Muscle of back (tissue), 11 donors: ENCODE results near the gene LBH. TPM values are rescaled to one million over a fixed set of nuclear protein-coding genes. Genes with fewer than 3 reads are reported as not detected.
A peak's percentile ranks its signal among the peaks of the same experiment; 100 is the strongest.

Experiments used
- DNase-seq, 3 donors: peaks; one replicate each; pipeline versions ENCODE4 v3.0.0 to v3.0.0-alpha.2; 2013
- polyA plus RNA-seq, 10 donors: library from polyadenylated mRNA; unstranded; fragments of 120-200 nt; gene quantifications; one replicate each; pipeline ENCODE4 v1.2.1, GENCODE V29; 2013; ENCODE audit not compliant: insufficient read length in 10 of 10

The LBH gene
- polyA plus RNA-seq, 10 donors: 19.1 to 39.0 (median 29.9) TPM

DNA sequence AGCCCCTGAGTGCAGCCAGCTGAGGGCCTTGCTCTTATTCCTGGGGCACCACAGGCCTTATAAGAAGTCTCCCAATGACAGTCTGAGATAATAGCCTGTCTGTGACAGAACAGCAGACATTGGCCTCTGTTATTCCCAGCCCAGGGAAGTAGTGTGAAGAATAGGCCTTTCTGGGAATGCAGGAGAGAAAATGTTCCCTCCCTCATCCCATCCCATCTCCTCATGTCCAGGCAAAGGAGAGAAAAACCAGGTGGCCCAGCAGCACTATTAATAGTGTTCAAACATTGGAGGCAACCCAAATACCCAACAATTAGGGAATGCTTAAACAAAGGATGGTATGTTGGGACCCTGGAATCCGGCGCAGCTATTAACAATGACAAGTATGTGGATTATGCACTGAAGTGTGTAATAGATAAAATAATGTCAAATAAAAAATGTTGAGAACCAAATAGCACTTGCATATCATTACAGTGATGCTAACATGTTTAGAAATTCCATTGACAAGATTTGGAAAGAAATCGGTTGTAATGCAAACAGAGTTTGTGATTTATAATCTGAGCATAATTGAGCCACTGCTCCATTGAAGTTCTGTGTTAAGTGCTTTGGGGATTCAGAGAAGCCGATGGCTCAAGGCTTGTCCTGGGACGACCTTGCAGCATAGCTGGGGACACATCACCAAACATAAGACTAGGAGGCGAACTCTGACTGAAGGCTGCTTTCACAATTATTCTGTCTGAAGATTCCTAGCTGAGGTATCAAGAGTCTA is 69.3 kb downstream of the LBH start:
- DNase-seq: peak in 1 of 3 donors; percentile 76

- DNase-seq: no peak
Measured at GRCh38 chr2:30301551-30301950, 70.2 kb downstream of the LBH start.

- no peak for DNase-seq
Measured at GRCh38 chr2:30302566-30302965, 71.2 kb downstream of the LBH start.

DNA sequence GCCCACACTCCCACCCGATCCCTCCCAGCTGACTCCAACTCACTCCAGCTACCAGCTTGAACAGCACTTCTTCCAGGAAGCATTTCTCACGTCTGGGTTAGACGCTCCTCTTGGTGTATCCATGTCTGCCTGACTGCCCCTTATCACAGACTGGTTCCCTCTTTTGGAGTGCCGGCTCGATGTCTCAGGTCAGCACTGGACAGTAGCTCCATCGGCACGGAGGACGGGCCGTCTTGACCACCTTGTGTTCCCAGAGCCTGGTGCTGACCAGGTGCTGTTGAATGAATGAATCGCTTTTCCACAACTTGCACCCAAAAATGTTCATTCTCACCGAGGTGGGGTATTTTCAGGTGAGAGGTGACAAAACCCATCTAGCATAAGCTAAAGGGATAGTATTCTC is 71.8 kb downstream of the LBH start:
- DNase-seq: no peak

- no peak for DNase-seq
Measured at GRCh38 chr2:30305235-30305634, 73.9 kb downstream of the LBH start.

DNA sequence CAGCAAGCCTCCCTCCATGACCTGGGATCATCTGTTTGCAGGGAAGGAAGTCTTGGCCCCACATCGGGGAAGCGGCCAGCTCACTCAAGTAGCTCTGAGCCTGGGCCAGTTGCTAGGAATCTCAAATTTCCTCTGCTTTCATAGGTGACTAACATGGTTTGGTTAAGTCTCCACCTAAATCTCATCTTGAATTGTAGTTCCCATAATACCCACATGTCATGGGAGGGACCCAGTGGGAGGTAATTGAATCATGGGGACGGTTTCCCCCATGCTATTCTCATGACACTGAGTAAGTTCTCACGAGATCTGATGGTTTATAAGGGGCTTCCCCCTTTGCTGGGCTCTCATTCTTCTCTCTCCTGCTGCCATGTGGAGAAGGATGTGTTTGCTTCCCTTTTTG is 75.2 kb downstream of the LBH start:
- DNase-seq: no peak

DNA sequence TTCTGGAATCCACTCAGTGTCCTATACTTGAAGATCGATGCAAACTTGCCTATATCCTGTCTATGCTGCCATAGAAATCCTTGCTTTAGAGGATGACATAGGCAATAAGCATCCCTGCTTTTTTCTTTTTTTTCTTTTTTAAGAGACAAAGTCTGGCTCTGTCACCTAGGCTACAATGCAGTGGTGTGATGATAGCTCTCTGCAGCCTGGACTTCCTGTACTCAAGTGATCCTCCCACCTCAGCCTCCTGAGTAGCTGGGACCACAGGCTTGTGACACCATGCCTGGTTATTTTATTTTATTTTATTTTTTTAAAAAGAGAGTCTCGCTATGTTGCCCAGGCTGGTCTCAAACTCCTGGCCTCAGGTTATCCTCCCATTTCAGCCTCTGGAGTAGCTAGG is 76.9 kb downstream of the LBH start:
- DNase-seq: no peak

Other genes with a start within 250 kb of the LBH start
- 10 to 100 TPM; 40.2 to 55.4 (median 54.0) TPM for gene YPEL5, start 84.5 kb upstream of the LBH start, polyA plus RNA-seq
- 10 to 100 TPM in 2 of 10 donors, 1 to 10 TPM in 8; 6.1 to 10.9 (median 7.3) TPM for gene LCLAT1, start 215.7 kb downstream of the LBH start, polyA plus RNA-seq